ENCODE data around the gene NGLY1.

- no peak for TF ChIP-seq POLR2A (IDR thresholded peaks at IDR 0.05)
- TF ChIP-seq, protein P1, sequence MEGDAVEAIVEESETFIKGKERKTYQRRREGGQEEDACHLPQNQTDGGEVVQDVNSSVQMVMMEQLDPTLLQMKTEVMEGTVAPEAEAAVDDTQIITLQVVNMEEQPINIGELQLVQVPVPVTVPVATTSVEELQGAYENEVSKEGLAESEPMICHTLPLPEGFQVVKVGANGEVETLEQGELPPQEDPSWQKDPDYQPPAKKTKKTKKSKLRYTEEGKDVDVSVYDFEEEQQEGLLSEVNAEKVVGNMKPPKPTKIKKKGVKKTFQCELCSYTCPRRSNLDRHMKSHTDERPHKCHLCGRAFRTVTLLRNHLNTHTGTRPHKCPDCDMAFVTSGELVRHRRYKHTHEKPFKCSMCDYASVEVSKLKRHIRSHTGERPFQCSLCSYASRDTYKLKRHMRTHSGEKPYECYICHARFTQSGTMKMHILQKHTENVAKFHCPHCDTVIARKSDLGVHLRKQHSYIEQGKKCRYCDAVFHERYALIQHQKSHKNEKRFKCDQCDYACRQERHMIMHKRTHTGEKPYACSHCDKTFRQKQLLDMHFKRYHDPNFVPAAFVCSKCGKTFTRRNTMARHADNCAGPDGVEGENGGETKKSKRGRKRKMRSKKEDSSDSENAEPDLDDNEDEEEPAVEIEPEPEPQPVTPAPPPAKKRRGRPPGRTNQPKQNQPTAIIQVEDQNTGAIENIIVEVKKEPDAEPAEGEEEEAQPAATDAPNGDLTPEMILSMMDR (IDR thresholded peaks at IDR 0.05): no peak
Measured at GRCh38 chr3:25823314-25823713, 40.1 kb upstream of the NGLY1 start.
